Liver (tissue), 9 donors: ENCODE results near the gene MYL7. TPM values are rescaled to one million over a fixed set of nuclear protein-coding genes. Genes with fewer than 3 reads are reported as not detected.

ENCODE experiments used
- DNase-seq: peaks from one replicate; pipeline ENCODE4 v3.0.0-alpha.2; 2017; ENCODE audit warnings: low spot score
- H3K27ac ChIP-seq, 2 donors: one replicate each; pipeline ENCODE4 v1.7.0; 2013; ENCODE audit warnings: inconsistent platforms in 2 of 2, low read length in 2 of 2, control low read depth in 1 of 2, low read depth in 1 of 2, mild to moderate bottlenecking in 1 of 2
- H3K27me3 ChIP-seq, 4 donors: one replicate each; pipeline versions ENCODE4 v1.6.1 to v1.7.0; 2013; ENCODE audit warnings: low read length in 3 of 4, inconsistent platforms in 1 of 4, mild to moderate bottlenecking in 1 of 4, moderate library complexity in 1 of 4; ENCODE audit not compliant: control insufficient read depth in 4 of 4, insufficient read depth in 4 of 4
- H3K36me3 ChIP-seq, 4 donors: one replicate each; pipeline versions ENCODE4 v1.6.1 to v1.7.0; 2013; ENCODE audit warnings: low read length in 3 of 4, mild to moderate bottlenecking in 3 of 4, low read depth in 1 of 4, moderate library complexity in 1 of 4; ENCODE audit not compliant: control insufficient read depth in 4 of 4, insufficient read depth in 3 of 4
- H3K4me1 ChIP-seq, 4 donors: one replicate each; pipeline versions ENCODE4 v1.6.1 to v1.7.0; 2013; ENCODE audit warnings: low read length in 3 of 4, mild to moderate bottlenecking in 3 of 4, moderate library complexity in 1 of 4; ENCODE audit not compliant: control insufficient read depth in 4 of 4, insufficient read depth in 4 of 4
- H3K4me3 ChIP-seq, 3 donors: one replicate each; pipeline versions ENCODE4 v1.6.1 to v1.7.0; 2013; ENCODE audit warnings: low read length in 3 of 3, control low read depth in 1 of 3, low read depth in 1 of 3, mild to moderate bottlenecking in 1 of 3
- H3K9ac ChIP-seq, 2 donors: one replicate each; pipeline ENCODE4 v1.7.0; 2013; ENCODE audit warnings: low read length in 2 of 2, mild to moderate bottlenecking in 2 of 2, moderate library complexity in 2 of 2, control low read depth in 1 of 2, low read depth in 1 of 2
- H3K9me3 ChIP-seq, 4 donors: one replicate each; pipeline versions ENCODE4 v1.6.1 to v1.7.0; 2013; ENCODE audit warnings: low read length in 3 of 4; ENCODE audit not compliant: control insufficient read depth in 4 of 4
- ATF3 ChIP-seq: IDR thresholded peaks from 2 replicates; pipeline ENCODE4 v1.6.1; 2016; ENCODE audit warnings: antibody characterized with exemption
- CTCF ChIP-seq: fragments of 150-350 bp; IDR thresholded peaks from 2 replicates; pipeline ENCODE4 v1.5.1; 2017; ENCODE audit warnings: improper control_type of control experiment, low read depth, low read length; ENCODE audit not compliant: missing input control
- EGR1 ChIP-seq, 2 donors: IDR thresholded peaks; 2 replicates each; pipeline ENCODE4 v1.6.1; 2016 to 2018; ENCODE audit warnings: antibody characterized with exemption in 2 of 2, low read depth in 2 of 2
- FOXA1 ChIP-seq: IDR thresholded peaks from 2 replicates; pipeline ENCODE4 v1.6.1; 2016; ENCODE audit warnings: antibody characterized with exemption
- FOXA2 ChIP-seq: IDR thresholded peaks from 2 replicates; pipeline ENCODE4 v1.6.1; 2016; ENCODE audit warnings: antibody characterized with exemption
- GABPA ChIP-seq, 2 donors: IDR thresholded peaks in 1 of 2; conservative IDR thresholded peaks in 1 of 2; 2 replicates each; pipeline ENCODE4 v1.6.1; 2016; ENCODE audit warnings: antibody characterized with exemption in 2 of 2, mild to moderate bottlenecking in 1 of 2, moderate library complexity in 1 of 2
- HNF4A ChIP-seq, 2 donors: conservative IDR thresholded peaks; 2 replicates each; pipeline ENCODE4 v1.6.1; 2016; ENCODE audit warnings: antibody characterized with exemption in 2 of 2, mild to moderate bottlenecking in 2 of 2
- JUND ChIP-seq, 2 donors: IDR thresholded peaks; 2 replicates each; pipeline ENCODE4 v1.6.1; 2016; ENCODE audit warnings: antibody characterized with exemption in 2 of 2
- MAX ChIP-seq: IDR thresholded peaks from 2 replicates; pipeline ENCODE4 v1.6.1; 2016; ENCODE audit warnings: antibody characterized with exemption
- NR2F2 ChIP-seq: IDR thresholded peaks from 2 replicates; pipeline ENCODE4 v1.6.1; 2016; ENCODE audit warnings: antibody characterized with exemption
- REST ChIP-seq: IDR thresholded peaks from 2 replicates; pipeline ENCODE4 v1.6.1; 2016; ENCODE audit warnings: antibody characterized with exemption, mild to moderate bottlenecking
- RXRA ChIP-seq, 2 donors: IDR thresholded peaks; 2 replicates each; pipeline ENCODE4 v1.6.1; 2017 to 2018; ENCODE audit warnings: antibody characterized with exemption in 2 of 2, mild to moderate bottlenecking in 1 of 2
- SP1 ChIP-seq: IDR thresholded peaks from 2 replicates; pipeline ENCODE4 v1.6.1; 2018; ENCODE audit warnings: antibody characterized with exemption, mild to moderate bottlenecking
- TAF1 ChIP-seq: conservative IDR thresholded peaks from 2 replicates; pipeline ENCODE4 v1.6.1; 2016; ENCODE audit warnings: antibody characterized with exemption, mild to moderate bottlenecking
- YY1 ChIP-seq: IDR thresholded peaks from 2 replicates; pipeline ENCODE4 v1.6.1; 2016; ENCODE audit warnings: antibody characterized with exemption, mild to moderate bottlenecking
- ZBTB33 ChIP-seq: IDR thresholded peaks from 2 replicates; pipeline ENCODE4 v1.6.1; 2016; ENCODE audit warnings: antibody characterized with exemption
- WGBS: extraction: QIAGEN DNeasy Blood & Tissue Kit; methylation state at CpG from one replicate; pipeline ENCODE4 v1.1.7; 2013; 5-methylcytosine and 5-hydroxymethylcytosine counted together
- polyA plus RNA-seq, 2 donors: library from polyadenylated mRNA; stranded (reverse) in 1 of 2; unstranded in 1 of 2; fragments of 200-250 nt in 1 of 2; fragments of >200 nt in 1 of 2; fragmentation: Nextera tagmentation in 1 of 2; extraction: Ambion mirVana in 1 of 2; gene quantifications; one replicate each; pipeline versions ENCODE4 v1.2.1 to v1.2.3, GENCODE V29; 2013 to 2015
- total RNA-seq, 2 donors: library from RNA; depleted of rRNA; stranded (reverse); fragments of >200 nt; gene quantifications; one replicate each; pipeline ENCODE4 v1.2.3, GENCODE V29; 2014
- donor health status: healthy.
- donor health status: healthy.
- donor health status: healthy.
- donor health status: healthy.
- donor health status: healthy.

The MYL7 gene
- total and polyA plus RNA-seq, 4 donors, result not detected

- H3K36me3 ChIP-seq, result no peaks in the 10 kb centered on the region
- TF ChIP-seq JUND (IDR thresholded peaks at IDR 0.05), result no peak
- TF ChIP-seq CTCF, result no peak
- no peak for TF ChIP-seq HNF4A (conservative IDR thresholded peaks at IDR 0.05)
- no peak overlapping the region for H3K27ac ChIP-seq
- peaks cover 6 to 16% (median 12%) of the 10 kb centered on the region in 4 donors for H3K9me3 ChIP-seq
- WGBS, result 80% methylated on average over 5 of the region's 5 CpGs
- no peaks in the 10 kb centered on the region for H3K27me3 ChIP-seq
- H3K9ac ChIP-seq, result no peak overlapping the region
- DNase-seq, result no peak
- peaks cover 0 to 10% (median 4%) of the 10 kb centered on the region in 4 donors for H3K4me1 ChIP-seq
- H3K4me3 ChIP-seq, result no peak overlapping the region
These were observed 44.6 kb upstream of the MYL7 start for GRCh38 chr7:44185729-44186128.

- 94% methylated on average over 2 of the region's 2 CpGs for WGBS
- DNase-seq, result no peak
- TF ChIP-seq REST, result no peak
- TF ChIP-seq TAF1, result no peak
- no peak for TF ChIP-seq ZBTB33
- TF ChIP-seq GABPA (IDR thresholded peaks at IDR 0.05 in 1 of 2, conservative IDR thresholded peaks at IDR 0.05 in 1 of 2), result no peak
- TF ChIP-seq EGR1 (IDR thresholded peaks at IDR 0.05; ENCODE audit: low read depth in 2 of 2), result no peak
- no peak for TF ChIP-seq CTCF
- TF ChIP-seq FOXA1, result no peak
- TF ChIP-seq MAX, result no peak
- no peak for TF ChIP-seq HNF4A (conservative IDR thresholded peaks at IDR 0.05)
- TF ChIP-seq ATF3, result no peak
- TF ChIP-seq NR2F2, result no peak
- TF ChIP-seq RXRA (IDR thresholded peaks at IDR 0.05), result no peak
- TF ChIP-seq SP1, result no peak
- no peak for TF ChIP-seq FOXA2
- no peak for TF ChIP-seq YY1
- TF ChIP-seq JUND (IDR thresholded peaks at IDR 0.05), result no peak
- Histone ChIP-seq H3K4me1 (peaks cover 0 to 10% (median 4%) of the 10 kb centered on the region in 4 donors), H3K36me3 (no peaks in the 10 kb centered on the region), H3K27me3 (no peaks in the 10 kb centered on the region), H3K27ac (no peak overlapping the region), H3K9me3 (peaks cover 6 to 16% (median 12%) of the 10 kb centered on the region in 4 donors), H3K4me3 (no peak overlapping the region), H3K9ac (no peak overlapping the region)
These were observed 43.8 kb upstream of the MYL7 start for GRCh38 chr7:44184873-44185446.
